ENCODE data around the gene UBP1. TPM values are rescaled to one million over a fixed set of nuclear protein-coding genes. Genes with fewer than 3 reads are reported as not detected.

UBP1 gene
- polyA plus RNA-seq, 1 of the 3 experiments (the other 2 are of a cell fraction), result 45.5 TPM

DNA sequence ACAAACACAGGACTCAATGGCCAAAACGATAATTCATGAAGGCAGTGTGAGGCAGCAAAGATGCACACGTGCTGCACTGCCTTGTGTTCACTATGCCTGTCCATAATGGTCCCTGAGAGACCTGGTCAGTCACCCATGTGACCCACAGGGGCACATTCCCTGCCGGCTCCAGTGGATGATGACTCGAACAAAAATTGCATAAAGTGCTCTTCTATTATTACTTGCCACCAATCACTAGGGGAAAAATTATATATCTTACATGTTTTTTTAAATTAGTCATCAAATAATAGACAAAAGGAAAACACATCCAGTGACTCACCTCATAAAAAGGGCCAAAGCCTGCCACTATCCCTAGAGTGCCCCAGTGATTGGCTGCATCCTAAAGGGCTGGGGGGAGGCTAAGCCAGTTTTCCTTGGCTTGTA, 47.5 kb downstream of the UBP1 start:
- H3K4me1 ChIP-seq (ENCODE audit: control insufficient read depth in 1 of 2, insufficient read depth in 2 of 2, low read depth in 1 of 2, low read length in 1 of 2), result peaks cover 10 to 48% of the 10 kb centered on the region in 2 experiments
- H3K9ac ChIP-seq, result peak overlapping the region; percentile 24; the same call in 1 of the 2 replicates
- no peaks in the 10 kb centered on the region for H3K9me2 ChIP-seq
- H3K4me3 ChIP-seq (ENCODE audit: low read depth in 2 of 2, low read length in 1 of 2), result no peak overlapping the region
- H3K27ac ChIP-seq (ENCODE audit: low read depth in 2 of 2, low read length in 1 of 2), result peak overlapping the region; percentile 39 to 95; a peak in 3 of 4 replicates
- H3K36me3 ChIP-seq (replicated peaks in 1 of 2; ENCODE audit: control insufficient read depth in 1 of 2, insufficient read depth in 2 of 2, low read length in 1 of 2), result peaks cover 72 to 92% of the 10 kb centered on the region in 2 experiments
- H3K9me3 ChIP-seq, result no peaks in the 10 kb centered on the region
- H3K4me2 ChIP-seq, result peak overlapping the region; percentile 40; the same call in 1 of the 2 replicates
- no peaks in the 10 kb centered on the region for H3K27me3 ChIP-seq (ENCODE audit: insufficient read depth)
- H2AFZ ChIP-seq (ENCODE audit: low read depth), result no peak overlapping the region
- POLR2A ChIA-PET, result no interaction called here
- WGBS (ENCODE audit: low lambda C conversion rate), result 16% methylated on average over 4 of the region's 4 CpGs
- H3F3A ChIP-seq (replicated peaks; ENCODE audit: insufficient read depth), result peaks cover 59% of the 10 kb centered on the region
- H4K20me1 ChIP-seq (ENCODE audit: insufficient read depth), result no peaks in the 10 kb centered on the region
- peaks cover 34% of the 10 kb centered on the region for H3K79me2 ChIP-seq (ENCODE audit: insufficient read depth)
- CTCF ChIA-PET, result no interaction called here
- no peak for DNase-seq
- TF ChIP-seq, protein P1, sequence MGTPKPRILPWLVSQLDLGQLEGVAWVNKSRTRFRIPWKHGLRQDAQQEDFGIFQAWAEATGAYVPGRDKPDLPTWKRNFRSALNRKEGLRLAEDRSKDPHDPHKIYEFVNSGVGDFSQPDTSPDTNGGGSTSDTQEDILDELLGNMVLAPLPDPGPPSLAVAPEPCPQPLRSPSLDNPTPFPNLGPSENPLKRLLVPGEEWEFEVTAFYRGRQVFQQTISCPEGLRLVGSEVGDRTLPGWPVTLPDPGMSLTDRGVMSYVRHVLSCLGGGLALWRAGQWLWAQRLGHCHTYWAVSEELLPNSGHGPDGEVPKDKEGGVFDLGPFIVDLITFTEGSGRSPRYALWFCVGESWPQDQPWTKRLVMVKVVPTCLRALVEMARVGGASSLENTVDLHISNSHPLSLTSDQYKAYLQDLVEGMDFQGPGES (IDR thresholded peaks at IDR 0.05; ENCODE audit: low read depth, low read length), result no peak
- TF ChIP-seq JUND (IDR thresholded peaks at IDR 0.05), result peak; percentile 73
- TF ChIP-seq, protein P2, sequence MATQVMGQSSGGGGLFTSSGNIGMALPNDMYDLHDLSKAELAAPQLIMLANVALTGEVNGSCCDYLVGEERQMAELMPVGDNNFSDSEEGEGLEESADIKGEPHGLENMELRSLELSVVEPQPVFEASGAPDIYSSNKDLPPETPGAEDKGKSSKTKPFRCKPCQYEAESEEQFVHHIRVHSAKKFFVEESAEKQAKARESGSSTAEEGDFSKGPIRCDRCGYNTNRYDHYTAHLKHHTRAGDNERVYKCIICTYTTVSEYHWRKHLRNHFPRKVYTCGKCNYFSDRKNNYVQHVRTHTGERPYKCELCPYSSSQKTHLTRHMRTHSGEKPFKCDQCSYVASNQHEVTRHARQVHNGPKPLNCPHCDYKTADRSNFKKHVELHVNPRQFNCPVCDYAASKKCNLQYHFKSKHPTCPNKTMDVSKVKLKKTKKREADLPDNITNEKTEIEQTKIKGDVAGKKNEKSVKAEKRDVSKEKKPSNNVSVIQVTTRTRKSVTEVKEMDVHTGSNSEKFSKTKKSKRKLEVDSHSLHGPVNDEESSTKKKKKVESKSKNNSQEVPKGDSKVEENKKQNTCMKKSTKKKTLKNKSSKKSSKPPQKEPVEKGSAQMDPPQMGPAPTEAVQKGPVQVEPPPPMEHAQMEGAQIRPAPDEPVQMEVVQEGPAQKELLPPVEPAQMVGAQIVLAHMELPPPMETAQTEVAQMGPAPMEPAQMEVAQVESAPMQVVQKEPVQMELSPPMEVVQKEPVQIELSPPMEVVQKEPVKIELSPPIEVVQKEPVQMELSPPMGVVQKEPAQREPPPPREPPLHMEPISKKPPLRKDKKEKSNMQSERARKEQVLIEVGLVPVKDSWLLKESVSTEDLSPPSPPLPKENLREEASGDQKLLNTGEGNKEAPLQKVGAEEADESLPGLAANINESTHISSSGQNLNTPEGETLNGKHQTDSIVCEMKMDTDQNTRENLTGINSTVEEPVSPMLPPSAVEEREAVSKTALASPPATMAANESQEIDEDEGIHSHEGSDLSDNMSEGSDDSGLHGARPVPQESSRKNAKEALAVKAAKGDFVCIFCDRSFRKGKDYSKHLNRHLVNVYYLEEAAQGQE (IDR thresholded peaks at IDR 0.05; ENCODE audit: low read depth, low read length), result no peak
- TF ChIP-seq, protein P3, sequence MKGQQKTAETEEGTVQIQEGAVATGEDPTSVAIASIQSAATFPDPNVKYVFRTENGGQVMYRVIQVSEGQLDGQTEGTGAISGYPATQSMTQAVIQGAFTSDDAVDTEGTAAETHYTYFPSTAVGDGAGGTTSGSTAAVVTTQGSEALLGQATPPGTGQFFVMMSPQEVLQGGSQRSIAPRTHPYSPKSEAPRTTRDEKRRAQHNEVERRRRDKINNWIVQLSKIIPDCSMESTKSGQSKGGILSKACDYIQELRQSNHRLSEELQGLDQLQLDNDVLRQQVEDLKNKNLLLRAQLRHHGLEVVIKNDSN (IDR thresholded peaks at IDR 0.05; ENCODE audit: borderline replicate concordance, low read depth), result peak; percentile 74
- TF ChIP-seq NRF1 (IDR thresholded peaks at IDR 0.05; ENCODE audit: low read depth, low read length), result no peak
- TF ChIP-seq YY1 (IDR thresholded peaks at IDR 0.05; ENCODE audit: low read depth), result no peak
- TF ChIP-seq RAD21 (IDR thresholded peaks at IDR 0.05; ENCODE audit: low read length), result no peak
- no peak for TF ChIP-seq FOXJ3 (CRISPR knock-in tag; IDR thresholded peaks at IDR 0.05)
- TF ChIP-seq GABPA (IDR thresholded peaks at IDR 0.05; ENCODE audit: low read depth), result no peak
- TF ChIP-seq, protein P4, sequence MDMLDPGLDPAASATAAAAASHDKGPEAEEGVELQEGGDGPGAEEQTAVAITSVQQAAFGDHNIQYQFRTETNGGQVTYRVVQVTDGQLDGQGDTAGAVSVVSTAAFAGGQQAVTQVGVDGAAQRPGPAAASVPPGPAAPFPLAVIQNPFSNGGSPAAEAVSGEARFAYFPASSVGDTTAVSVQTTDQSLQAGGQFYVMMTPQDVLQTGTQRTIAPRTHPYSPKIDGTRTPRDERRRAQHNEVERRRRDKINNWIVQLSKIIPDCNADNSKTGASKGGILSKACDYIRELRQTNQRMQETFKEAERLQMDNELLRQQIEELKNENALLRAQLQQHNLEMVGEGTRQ (IDR thresholded peaks at IDR 0.05; ENCODE audit: borderline replicate concordance, low read depth, low read length), result no peak
- 0 out of 2 replicates have a peak, but pooled peaks have one; percentile 19 for TF ChIP-seq TAF1 (IDR thresholded peaks at IDR 0.05; ENCODE audit: borderline replicate concordance, low read depth, low read length)
- TF ChIP-seq, protein P5, sequence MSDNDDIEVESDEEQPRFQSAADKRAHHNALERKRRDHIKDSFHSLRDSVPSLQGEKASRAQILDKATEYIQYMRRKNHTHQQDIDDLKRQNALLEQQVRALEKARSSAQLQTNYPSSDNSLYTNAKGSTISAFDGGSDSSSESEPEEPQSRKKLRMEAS (IDR thresholded peaks at IDR 0.05; ENCODE audit: low read depth), result peak; percentile 69
- no peak for TF ChIP-seq SMC3 (IDR thresholded peaks at IDR 0.05; ENCODE audit: low read depth, low read length)
- TF ChIP-seq, protein P6, sequence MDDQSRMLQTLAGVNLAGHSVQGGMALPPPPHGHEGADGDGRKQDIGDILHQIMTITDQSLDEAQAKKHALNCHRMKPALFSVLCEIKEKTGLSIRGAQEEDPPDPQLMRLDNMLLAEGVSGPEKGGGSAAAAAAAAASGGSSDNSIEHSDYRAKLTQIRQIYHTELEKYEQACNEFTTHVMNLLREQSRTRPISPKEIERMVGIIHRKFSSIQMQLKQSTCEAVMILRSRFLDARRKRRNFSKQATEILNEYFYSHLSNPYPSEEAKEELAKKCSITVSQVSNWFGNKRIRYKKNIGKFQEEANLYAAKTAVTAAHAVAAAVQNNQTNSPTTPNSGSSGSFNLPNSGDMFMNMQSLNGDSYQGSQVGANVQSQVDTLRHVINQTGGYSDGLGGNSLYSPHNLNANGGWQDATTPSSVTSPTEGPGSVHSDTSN (IDR thresholded peaks at IDR 0.05), result peak; percentile 27; the same call in 1 of the 2 replicates
- TF ChIP-seq RXRA (IDR thresholded peaks at IDR 0.05; ENCODE audit: borderline replicate concordance, low read depth), result peak; percentile 50; the same call in 1 of the 2 replicates
- peak; percentile 50; the same call in 1 of the 2 replicates for TF ChIP-seq TEAD4 (IDR thresholded peaks at IDR 0.05; ENCODE audit: borderline replicate concordance, insufficient read depth)
- no peak for TF ChIP-seq EZH2phosphoT487 (IDR thresholded peaks at IDR 0.05; ENCODE audit: borderline replicate concordance, low read depth)
- peak; percentile 68 for TF ChIP-seq NFIC (IDR thresholded peaks at IDR 0.05; ENCODE audit: borderline replicate concordance)
- TF ChIP-seq GATA2 (CRISPR knock-in tag; IDR thresholded peaks at IDR 0.05), result no peak
- TF ChIP-seq POLR2AphosphoS5 (IDR thresholded peaks at IDR 0.05; ENCODE audit: low read depth, low read length), result peak; percentile 57; the same call in 1 of the 2 replicates
- no peak for TF ChIP-seq ELF1 (IDR thresholded peaks at IDR 0.05)
- TF ChIP-seq TCF12 (IDR thresholded peaks at IDR 0.05), result peak; percentile 61
- 0 out of 2 replicates have a peak, but pooled peaks have one; percentile 17 for TF ChIP-seq SIN3A (IDR thresholded peaks at IDR 0.05; ENCODE audit: borderline replicate concordance, low read depth, low read length)
- TF ChIP-seq, protein P7, sequence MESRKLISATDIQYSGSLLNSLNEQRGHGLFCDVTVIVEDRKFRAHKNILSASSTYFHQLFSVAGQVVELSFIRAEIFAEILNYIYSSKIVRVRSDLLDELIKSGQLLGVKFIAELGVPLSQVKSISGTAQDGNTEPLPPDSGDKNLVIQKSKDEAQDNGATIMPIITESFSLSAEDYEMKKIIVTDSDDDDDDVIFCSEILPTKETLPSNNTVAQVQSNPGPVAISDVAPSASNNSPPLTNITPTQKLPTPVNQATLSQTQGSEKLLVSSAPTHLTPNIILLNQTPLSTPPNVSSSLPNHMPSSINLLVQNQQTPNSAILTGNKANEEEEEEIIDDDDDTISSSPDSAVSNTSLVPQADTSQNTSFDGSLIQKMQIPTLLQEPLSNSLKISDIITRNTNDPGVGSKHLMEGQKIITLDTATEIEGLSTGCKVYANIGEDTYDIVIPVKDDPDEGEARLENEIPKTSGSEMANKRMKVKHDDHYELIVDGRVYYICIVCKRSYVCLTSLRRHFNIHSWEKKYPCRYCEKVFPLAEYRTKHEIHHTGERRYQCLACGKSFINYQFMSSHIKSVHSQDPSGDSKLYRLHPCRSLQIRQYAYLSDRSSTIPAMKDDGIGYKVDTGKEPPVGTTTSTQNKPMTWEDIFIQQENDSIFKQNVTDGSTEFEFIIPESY (IDR thresholded peaks at IDR 0.05; ENCODE audit: borderline replicate concordance, low read depth), result 0 out of 2 replicates have a peak, but pooled peaks have one; percentile 9
- no peak for TF ChIP-seq MEF2A (IDR thresholded peaks at IDR 0.05; ENCODE audit: borderline replicate concordance, low read depth)
